DMS 273 (cell line): ENCODE data around the gene GLA.
A peak's percentile ranks its signal among the peaks of the same experiment; 100 is the strongest.

ENCODE experiments used
- DNase-seq: peaks from one replicate; lab custom pipeline; 2025; ENCODE audit not compliant: unreplicated experiment; lab: John Stamatoyannopoulos, UW

The GLA gene

DNA sequence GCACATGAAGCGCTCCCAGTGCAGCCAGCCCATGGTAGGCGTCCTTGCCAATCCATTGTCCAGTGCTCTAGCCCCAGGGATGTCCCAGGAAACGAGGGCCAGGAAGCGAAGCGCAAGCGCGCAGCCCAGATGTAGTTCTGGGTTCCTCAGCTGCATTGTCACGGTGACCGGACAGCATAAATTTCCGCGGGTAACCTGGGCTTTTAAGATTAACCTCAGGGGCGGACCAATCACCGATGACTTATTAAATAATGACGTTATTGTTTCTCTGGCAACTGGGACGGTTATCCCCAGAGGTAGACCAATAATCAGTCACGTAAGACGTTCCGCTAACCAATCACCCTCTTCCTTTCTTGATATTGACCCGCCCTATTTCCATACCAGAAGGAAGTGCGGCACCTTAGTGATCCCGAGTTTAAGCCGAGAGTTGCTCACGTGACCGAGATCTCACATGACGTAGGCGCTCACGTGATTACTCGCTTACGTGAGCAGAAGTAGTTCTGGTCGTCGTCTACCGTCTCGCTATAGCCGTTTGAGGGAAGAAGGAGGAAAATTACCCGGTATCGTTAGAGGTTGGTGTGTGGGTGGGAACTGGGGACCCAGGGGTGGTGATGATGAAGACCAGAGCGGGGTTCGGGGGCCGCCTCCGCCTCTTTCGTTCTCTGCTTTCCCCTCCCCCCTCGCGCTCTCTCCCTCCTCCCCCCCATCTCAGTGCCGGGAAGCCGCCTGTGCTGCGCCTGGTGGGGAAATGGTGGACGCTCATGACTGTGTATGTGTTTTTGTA, at the start of gene GLA, which contains the start of gene HNRNPH2:
GLA (minus strand) TSS at position 178 of the 784 bp plus-strand sequence; CDS start at position 156, 22 bp downstream.
HNRNPH2 (plus strand) TSS at position 475 of the 784 bp plus-strand sequence. CDS start 3,767 bp downstream, outside the sequence.
- peak; percentile 98 for DNase-seq

DNA sequence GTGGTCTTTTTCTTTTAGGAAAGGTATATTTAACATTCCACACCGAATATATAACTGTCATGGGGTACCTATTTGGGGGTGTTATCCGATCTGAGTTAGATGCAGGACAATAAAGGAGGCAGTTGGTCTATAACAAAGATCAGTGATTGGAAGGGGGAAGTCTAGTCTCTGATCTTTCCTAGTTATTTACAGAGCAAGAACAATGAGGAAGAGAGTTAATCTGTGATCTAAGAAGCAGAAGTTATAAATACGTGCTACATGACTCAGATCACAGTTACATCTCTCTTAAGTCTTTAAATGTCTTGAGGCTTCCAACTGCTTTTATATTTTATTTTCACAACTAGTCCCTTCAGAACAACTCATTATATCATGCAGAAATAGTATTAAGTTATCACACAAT, 44.3 kb upstream of the GLA start:
- DNase-seq: no peak

DNA sequence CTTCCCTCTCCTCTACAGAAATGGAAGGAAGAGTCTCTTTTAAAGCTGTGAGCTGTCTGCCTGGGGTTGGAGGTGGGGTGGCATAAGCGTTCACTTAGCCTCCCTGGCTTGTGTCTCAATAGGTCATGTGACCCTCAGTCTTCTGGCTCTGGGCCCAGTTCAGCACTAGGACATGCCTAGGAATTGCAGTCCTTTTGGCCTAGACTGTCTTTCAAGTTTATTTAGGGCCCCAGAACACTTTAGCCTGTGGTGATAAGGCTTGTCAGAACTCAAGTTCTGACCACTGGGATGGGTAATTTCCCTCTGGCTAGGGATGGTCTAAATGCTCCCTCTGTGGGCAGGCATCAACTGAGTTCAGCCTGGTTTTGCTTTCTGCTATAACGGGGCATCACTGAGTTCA, 43.2 kb upstream of the GLA start:
- DNase-seq: no peak

DNA sequence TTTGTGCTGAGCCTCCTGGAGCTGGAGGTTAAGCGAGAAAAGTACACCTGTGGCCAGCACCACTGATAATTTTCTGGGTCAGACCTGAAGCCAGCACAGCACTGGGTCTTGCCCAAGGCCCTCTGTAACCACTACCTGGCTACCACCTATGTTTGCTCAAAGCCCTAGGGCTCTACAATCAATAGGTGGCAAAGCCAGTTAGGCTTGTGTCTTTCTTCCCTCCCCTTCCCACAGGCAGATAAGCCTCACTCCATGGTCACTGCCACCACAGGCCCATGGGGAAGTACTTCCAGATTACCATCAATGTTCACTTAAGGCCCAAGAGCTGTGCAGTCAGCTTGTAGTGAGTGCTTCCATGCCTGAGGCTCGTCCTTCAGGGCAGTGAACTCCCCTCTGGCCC, 42.4 kb upstream of the GLA start:
- no peak for DNase-seq

DNA sequence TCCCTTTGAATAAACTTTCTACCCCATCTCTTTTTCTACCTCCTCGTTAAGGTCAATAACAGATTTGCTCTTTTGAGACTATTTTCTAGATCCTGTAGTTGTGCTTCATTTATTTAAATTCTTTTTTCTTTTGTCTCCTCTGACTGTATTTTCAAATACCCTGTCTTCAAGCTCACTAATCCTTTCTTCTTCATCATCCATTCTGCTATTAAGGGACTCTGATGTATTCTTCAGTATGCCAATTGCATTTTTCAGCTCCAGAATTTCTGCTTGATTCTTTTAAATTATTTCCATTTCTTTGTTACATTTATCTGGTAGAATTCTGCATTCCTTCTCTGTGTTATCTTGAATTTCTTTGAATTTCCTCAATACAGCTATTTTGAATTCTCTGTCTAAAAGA, 41.6 kb upstream of the GLA start:
- DNase-seq: no peak

DNA sequence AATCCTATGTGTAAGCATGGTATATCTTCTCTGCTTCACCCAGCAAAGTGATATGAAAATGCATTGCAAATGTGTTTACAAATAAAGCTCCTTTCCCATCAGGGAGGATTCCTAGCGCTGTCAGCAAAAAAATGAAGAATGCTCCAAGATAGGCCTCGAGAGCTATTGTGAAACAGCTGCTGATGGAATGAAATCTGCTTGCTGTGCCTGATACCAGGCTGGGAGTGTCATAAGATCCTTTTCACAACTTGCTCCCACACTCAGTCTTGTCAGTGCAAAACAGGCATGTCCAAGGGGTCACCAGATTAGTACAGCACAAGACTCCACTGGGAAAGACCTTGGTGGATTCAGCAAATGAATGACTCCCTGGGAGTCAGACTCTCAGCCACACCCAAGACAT, 34.4 kb upstream of the GLA start:
- DNase-seq: no peak

DNA sequence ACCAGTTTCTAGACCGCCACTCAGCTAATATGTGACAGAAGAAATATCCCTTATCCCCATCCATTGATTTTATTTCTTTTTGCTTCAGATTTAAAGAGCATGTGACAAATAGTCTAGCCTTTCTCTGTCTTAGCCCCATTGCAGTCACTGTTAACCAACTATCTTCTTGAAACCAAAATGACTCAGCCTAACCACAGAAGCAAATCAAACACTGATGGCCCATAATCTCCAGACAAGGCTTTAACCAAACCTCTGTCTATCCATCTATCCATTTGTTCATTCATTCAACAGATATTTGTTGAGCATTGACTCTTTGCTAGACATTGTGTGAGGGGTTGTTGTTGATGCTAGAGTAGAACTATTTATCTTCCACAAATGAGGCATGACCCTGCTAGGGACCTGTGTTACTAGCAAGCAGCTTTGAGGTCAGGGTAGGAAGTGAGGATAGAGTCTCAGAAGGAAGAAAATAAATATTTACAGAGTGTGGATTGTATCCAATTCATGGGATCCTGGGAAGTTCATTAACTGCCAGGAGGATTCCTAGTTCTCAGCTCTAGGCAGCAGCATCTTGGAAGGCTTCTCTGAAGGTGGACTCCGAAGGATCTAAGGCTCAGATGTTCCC, 22.8 kb upstream of the GLA start:
- no peak for DNase-seq

DNA sequence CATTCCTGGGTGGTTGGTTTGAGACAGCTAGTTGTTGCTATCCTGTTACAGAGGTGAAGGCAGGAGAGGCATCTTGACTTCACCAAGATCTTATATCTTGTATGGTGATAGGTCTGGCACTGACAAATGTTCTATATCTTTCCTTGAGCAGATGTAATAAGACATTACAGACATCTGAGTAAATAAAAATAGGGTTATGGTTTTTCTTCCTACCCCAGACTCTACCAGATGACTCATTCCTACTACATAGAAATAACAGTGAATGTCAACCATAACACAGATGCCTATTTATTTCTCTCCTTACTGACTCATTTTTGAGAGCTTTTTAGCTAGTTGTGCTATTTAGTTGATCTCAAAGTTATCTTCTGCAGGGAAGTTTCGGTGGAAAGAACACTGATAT, 22.2 kb upstream of the GLA start:
- DNase-seq: no peak

DNA sequence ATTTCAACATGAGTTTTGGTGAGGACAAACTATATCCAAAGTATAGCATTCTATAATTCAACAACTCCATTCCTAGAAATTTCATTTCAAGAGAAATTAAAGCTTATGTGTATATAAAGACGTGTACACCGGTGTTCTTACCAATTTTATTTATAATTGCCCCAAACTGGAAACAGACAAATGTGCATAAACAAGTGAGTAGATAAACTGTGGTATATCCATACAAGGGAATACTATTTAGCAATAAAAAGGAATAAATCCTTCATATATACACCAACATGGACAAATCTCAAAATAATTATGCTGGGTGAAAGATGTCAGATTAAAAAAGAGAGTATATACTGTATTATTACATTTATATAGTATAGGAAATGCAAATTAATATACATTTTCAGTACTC, 20.2 kb upstream of the GLA start:
- no peak for DNase-seq

DNA sequence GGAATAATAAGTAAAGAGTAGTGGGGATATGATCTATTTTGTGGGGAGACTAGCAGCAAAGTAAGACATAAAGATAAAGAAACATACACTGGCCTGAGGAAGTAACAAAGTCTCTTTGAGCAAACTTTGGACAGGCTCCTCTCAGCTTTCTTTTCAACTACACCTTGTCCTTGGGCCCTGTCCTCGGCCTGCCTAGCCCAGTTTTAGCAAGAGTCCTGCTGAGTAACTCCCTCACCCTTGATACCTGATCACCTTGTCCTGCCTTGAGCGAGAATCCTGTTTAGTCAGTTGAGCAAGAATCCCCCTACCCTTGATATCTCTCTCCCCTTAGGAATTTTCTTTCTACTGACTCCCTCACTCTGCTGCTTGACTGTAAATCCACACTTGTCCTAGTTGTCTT, 11.8 kb upstream of the GLA start:
- no peak for DNase-seq

DNA sequence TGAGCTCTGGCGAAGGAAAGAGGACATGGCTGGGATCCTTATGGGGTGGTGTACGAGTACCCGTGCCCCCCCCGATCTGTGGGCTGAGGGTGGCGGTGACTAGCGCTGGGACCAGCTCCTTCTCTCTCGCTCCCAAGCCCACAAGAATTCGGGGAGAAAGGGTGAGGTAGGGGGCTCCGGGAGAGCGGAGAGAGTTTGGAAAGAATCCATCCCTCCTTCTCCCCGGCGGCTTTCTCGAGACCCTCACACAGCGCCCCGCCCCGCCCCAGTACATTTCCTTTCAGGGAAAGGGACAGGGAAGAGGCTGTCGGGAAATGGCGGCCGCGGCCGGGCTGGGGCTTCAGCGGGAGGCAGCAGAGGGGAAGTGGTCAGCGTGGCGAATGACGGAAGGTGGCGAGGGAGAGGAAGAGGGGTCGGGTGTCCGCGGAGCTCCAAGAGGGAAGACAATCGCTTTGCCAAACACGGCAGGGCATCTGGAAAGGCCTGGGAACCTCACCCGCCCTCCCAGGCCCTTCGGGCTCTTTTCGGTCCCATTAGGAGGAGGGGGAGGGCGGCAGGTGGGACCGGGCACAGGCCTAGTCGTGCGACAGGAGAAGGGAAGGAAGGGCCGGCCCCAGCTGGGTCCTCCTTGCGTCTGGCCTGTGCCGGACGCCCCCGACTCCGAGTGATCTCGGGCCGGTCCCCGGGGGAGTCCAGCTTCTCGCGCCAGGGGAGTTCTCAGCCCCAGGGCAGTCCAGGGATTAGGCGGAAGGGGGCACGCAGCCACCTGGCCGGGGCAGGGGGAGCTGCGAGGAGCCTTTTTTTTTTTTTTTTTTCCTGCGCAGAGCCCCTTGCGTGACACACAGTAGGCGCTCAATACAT, 10.5 kb upstream of the GLA start:
- DNase-seq: peak; percentile 71

DNA sequence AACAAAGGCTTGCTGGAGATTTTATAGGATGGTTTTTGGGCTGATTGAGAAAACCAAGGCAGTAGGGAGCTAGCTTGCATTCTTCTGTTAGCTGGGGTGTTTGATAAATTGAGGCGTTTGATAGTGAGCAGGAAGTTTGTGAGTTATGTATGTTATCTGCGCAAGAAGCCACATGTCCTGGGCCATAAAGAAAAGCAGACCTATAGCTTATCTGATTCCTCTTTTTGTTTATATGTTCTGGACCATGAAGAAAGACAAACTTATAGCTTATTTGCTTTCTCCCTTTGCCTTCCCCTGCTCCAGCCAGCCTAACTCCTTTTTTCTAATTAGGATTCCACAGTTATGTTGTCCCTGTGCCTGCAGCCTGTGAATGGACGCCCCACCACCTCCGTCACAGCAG, 9.5 kb upstream of the GLA start:
- DNase-seq: no peak

DNA sequence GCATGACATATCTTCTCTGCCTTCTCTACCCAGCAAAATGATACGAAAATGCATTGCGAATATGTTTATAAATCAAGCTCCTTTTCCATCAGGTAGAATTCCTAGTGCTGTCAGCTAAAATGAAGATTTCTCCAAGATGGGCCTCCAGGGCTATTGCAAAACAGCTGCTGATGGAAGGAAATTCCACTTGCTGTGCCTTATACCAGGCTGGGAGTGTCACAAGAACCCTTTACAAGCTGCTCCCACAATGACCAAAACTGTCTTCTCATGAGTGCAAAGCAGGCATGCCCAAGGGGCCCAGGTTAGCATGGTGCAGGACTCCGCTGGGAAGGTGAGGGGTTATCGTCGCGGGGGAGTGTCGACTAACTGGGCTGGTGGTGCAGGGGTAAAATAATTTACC, 9.0 kb upstream of the GLA start:
- DNase-seq: no peak

DNA sequence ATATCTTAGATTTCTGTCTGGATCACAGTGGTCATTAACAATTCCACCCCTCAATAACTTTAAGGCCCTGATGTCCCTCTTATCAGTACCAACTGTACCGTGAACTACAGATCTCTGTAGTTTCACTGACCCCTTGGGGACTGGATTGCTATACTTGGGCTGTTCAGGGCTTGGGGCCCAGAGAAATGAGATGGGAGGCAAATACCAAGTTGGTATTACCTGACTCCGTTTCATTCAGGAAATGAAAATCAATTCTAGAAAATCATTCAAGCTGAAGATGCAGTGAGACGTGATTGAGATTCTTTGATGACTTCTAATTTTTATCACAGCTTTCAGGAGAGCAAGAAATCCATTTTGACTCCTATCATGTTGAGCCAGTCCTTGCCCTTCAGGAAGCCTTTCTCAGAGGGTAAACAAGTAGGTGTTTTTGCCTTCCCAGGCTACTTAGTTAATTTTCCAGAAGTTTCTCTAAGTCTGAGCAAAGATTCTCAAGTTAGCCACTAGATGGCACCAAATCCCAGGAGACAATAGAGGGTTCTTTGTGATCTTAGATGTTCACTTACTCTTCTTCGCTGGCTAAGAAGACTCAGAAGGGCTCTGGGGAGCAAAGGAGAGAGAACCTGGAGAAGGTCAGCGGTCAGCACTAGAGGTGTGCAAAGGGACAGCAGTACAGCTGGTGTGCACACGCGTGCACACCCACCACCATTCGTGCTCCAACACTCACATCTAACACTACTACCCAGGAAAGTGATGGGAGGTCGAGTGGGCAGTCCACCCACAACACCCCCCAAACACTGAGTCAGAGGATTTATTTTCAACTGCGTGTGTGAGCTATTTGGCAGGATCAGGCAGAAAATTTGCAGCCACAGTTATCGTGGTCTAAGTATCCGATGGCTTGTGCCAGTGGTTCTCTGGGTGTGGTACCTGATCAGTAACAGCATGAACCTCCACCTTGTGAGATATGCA, 7.7 kb upstream of the GLA start:
- peak; percentile 79 for DNase-seq

DNA sequence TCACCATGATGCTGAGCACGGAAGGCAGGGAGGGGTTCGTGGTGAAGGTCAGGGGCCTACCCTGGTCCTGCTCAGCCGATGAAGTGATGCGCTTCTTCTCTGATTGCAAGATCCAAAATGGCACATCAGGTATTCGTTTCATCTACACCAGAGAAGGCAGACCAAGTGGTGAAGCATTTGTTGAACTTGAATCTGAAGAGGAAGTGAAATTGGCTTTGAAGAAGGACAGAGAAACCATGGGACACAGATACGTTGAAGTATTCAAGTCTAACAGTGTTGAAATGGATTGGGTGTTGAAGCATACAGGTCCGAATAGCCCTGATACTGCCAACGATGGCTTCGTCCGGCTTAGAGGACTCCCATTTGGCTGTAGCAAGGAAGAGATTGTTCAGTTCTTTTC, 4.3 kb upstream of the GLA start:
- no peak for DNase-seq

DNA sequence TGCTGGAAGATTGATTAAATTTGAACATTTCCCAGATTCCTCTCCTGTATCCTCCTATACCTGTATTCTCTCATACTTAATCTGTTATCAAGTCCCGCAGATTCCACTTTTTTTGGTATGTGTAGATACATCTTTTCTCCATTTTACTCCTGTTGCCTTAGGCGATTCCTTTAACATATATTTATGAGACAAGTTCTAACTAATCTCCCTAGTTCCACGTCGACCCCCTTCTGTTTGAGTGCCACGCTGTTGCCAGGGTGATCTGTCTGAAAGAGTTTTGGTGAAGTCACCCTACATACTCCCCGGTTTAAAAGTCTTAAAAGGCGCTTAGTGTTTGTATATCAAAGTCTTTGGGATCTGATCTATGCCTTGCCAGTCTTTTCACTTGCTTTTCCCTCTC, 2.7 kb upstream of the GLA start:
- no peak for DNase-seq

DNA sequence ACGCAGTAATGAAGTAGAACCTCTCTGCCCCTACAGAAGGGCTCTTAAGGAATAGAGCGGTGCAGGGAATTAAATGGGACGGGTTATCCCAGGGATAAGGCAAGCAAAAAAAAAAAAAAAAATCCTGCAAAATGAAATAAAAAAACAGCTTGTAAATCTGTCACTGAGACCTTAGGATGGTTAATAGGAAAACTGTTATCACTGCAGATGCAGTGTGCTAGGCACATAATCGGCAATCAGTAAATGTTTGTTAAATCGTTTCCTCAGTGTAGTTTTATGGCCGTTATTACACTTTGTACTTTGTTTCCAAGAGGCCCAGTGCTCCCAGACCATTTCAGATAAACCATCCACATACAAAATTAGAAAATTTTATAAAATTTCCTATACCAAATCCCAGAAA, 1.3 kb upstream of the GLA start:
- DNase-seq: peak; percentile 42

DNA sequence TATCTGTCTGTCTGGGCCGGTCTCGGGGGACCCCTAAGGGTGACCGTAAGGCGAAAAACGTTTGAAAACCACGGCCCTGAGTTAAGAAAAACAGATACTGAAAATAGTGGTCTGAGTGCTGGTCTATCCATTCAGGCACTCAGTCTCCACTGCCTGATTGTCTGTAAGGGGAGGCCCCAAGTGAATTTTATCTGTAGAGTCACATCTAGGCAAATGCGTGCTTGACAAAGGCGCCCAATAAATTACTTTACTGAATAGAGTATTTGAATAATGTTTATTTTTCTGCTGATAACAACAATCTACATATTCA, 762 bp upstream of the GLA start:
- no peak for DNase-seq

DNA sequence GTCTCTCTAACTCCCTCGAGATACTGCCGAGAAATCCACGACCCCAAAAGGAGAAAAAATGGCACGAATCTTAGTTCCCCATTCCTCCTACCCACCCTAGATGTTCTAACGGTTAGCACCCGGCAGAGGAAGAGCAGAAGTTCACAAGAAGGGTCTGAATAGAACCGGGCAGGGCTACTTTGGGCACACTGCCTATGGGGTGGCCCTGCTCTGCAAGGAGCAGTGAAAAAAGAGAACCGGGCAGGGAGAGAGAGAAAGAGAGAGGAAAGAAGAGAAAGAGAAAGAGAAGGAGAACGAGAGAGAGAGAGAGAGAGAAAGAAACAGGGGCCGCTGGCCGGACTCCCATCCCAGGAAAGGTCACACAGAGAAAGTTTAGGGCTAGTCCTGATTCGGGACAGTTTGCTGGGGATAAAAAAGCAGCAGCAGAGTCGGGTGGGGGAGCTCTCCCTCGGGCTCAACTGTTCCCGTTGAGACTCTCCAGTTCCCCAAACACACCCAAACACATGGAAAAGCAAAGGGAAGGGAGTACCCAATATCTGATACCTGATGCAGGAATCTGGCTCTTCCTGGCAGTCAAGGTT, 468 bp downstream of the GLA start:
- peak; percentile 50 for DNase-seq

DNA sequence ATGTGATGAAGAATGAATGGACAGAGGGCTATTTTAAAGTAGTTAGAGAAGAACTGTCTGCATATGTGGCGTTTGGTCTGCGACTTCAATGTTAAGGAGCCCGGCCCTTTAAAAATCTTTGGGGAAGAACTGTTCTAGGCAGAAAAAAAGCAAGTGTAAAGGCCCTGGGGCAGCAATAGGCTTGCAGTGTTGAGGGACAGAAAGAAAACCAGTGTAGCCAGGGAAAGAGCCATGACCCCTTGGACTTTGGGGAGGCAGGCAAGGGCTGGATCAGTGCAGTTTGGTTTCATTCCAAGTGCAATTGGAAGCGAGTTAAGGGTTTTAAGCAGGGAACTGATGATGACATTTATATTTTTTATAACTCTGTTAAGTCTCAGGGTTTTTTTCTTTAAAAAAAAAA, 7.9 kb downstream of the GLA start:
- DNase-seq: no peak
